Activated naive CD4-positive, alpha-beta T cell treated with Interleukin-2 at 50 U/mL for 16 hours (primary cell): ENCODE results near the gene OVOL3.
"Not testable (repeated sequence)": the region's sequence is repeated elsewhere in the genome, so short reads cannot be mapped to it uniquely, and the experiment has no call there.

Source experiments
- DNase-seq: peaks from one replicate; pipeline ENCODE4 v3.0.0-alpha.2; 2020

The OVOL3 gene

GRCh38 chr19:36101550-36102327 is 9.2 kb upstream of the OVOL3 start:
- DNase-seq: no peak

GRCh38 chr19:36103040-36103626 is 7.8 kb upstream of the OVOL3 start:
- DNase-seq: no peak

GRCh38 chr19:36103842-36104552 is 6.9 kb upstream of the OVOL3 start:
- DNase-seq: no peak

GRCh38 chr19:36106441-36106840 is 4.5 kb upstream of the OVOL3 start:
- DNase-seq: no peak

GRCh38 chr19:36106991-36107390 is 4.0 kb upstream of the OVOL3 start:
- DNase-seq: no peak

- DNase-seq: no peak
These were observed 2.3 kb upstream of the OVOL3 start for GRCh38 chr19:36108684-36109083.

GRCh38 chr19:36111200-36111539 is 227 bp downstream of the OVOL3 start:
- no peak for DNase-seq

GRCh38 chr19:36112678-36113077 is 1.7 kb downstream of the OVOL3 start:
- no peak for DNase-seq

- no peak for DNase-seq
These were observed 2.5 kb downstream of the OVOL3 start for GRCh38 chr19:36113425-36113824.

GRCh38 chr19:36113894-36114720 is 3.2 kb downstream of the OVOL3 start:
- DNase-seq: peak; percentile 23

GRCh38 chr19:36114721-36115452 is 3.9 kb downstream of the OVOL3 start, which contains the start of gene POLR2I:
TSS of gene POLR2I (minus strand) at chr19:36114875. CDS start at chr19:36114856, 19 bp downstream.
- peak; percentile 98 for DNase-seq

GRCh38 chr19:36115453-36116343 is 4.8 kb downstream of the OVOL3 start, which contains the start of gene TBCB:
TSS of gene TBCB (plus strand) at chr19:36115468. CDS start at chr19:36115561, 93 bp downstream.
- DNase-seq: peak; percentile 89

- no peak for DNase-seq
These were observed 5.3 kb downstream of the OVOL3 start for GRCh38 chr19:36116344-36116637.

- no peak for DNase-seq
These were observed 9.4 kb downstream of the OVOL3 start for GRCh38 chr19:36120092-36120983.

GRCh38 chr19:36120984-36121358 is 10.0 kb downstream of the OVOL3 start:
- no peak for DNase-seq

- no peak for DNase-seq
These were observed 10.7 kb downstream of the OVOL3 start for GRCh38 chr19:36121486-36122124.

- DNase-seq: peak; percentile 12
These were observed 14.6 kb downstream of the OVOL3 start for GRCh38 chr19:36125557-36125956.

GRCh38 chr19:36128392-36128736 is 17.4 kb downstream of the OVOL3 start:
- DNase-seq: no peak

GRCh38 chr19:36131221-36131620 is 20.3 kb downstream of the OVOL3 start:
- not testable (repeated sequence) for DNase-seq

GRCh38 chr19:36134867-36135266 is 23.9 kb downstream of the OVOL3 start:
- DNase-seq: not testable (repeated sequence)
